HG03342 (cell line): ENCODE results near the gene FRMD4B.
"Not testable (repeated sequence)": the region's sequence is repeated elsewhere in the genome, so short reads cannot be mapped to it uniquely, and the experiment has no call there.

Experiments used
- ATAC-seq: cut with Tn5 transposase; IDR thresholded peaks from one replicate; pipeline ENCODE4 v1.9.1; 2021; ENCODE audit warnings: mild to moderate bottlenecking, moderate library complexity; ENCODE audit not compliant: unreplicated experiment

Gene FRMD4B

GRCh38 chr3:69292185-69292584 is 93.7 kb downstream of the FRMD4B start:
- ATAC-seq: no peak

GRCh38 chr3:69290430-69290829 is 95.5 kb downstream of the FRMD4B start:
- no peak for ATAC-seq

- ATAC-seq: no peak
These were observed 95.9 kb downstream of the FRMD4B start for GRCh38 chr3:69290006-69290405.

GRCh38 chr3:69288161-69288895 is 97.6 kb downstream of the FRMD4B start:
- peak; percentile 82 for ATAC-seq

- no peak for ATAC-seq
These were observed 101.8 kb downstream of the FRMD4B start for GRCh38 chr3:69283913-69284611.

- ATAC-seq: no peak
These were observed 102.4 kb downstream of the FRMD4B start for GRCh38 chr3:69283496-69283895.

GRCh38 chr3:69282181-69282580 is 103.7 kb downstream of the FRMD4B start:
- ATAC-seq: no peak

GRCh38 chr3:69277403-69277802 is 108.5 kb downstream of the FRMD4B start:
- ATAC-seq: not testable (repeated sequence)

GRCh38 chr3:69276884-69277283 is 109.0 kb downstream of the FRMD4B start:
- ATAC-seq: no peak

- not testable (repeated sequence) for ATAC-seq
These were observed 109.7 kb downstream of the FRMD4B start for GRCh38 chr3:69276191-69276590.

- no peak for ATAC-seq
These were observed 112.0 kb downstream of the FRMD4B start for GRCh38 chr3:69273896-69274295.

- ATAC-seq: no peak
These were observed 113.3 kb downstream of the FRMD4B start for GRCh38 chr3:69272556-69272955.

GRCh38 chr3:69271098-69271497 is 114.8 kb downstream of the FRMD4B start:
- no peak for ATAC-seq

- ATAC-seq: no peak
These were observed 119.3 kb downstream of the FRMD4B start for GRCh38 chr3:69266585-69266984.

- ATAC-seq: not testable (repeated sequence)
These were observed 119.8 kb downstream of the FRMD4B start for GRCh38 chr3:69266071-69266470.

- not testable (repeated sequence) for ATAC-seq
These were observed 125.0 kb downstream of the FRMD4B start for GRCh38 chr3:69260843-69261405.

- ATAC-seq: no peak
These were observed 125.6 kb downstream of the FRMD4B start for GRCh38 chr3:69260216-69260787.

GRCh38 chr3:69259125-69259524 is 126.8 kb downstream of the FRMD4B start:
- ATAC-seq: no peak

- no peak for ATAC-seq
These were observed 130.0 kb downstream of the FRMD4B start for GRCh38 chr3:69255928-69256327.

- ATAC-seq: no peak
These were observed 131.5 kb downstream of the FRMD4B start for GRCh38 chr3:69254351-69254750.

- no peak for ATAC-seq
These were observed 133.3 kb downstream of the FRMD4B start for GRCh38 chr3:69252631-69253030.

- ATAC-seq: no peak
These were observed 133.7 kb downstream of the FRMD4B start for GRCh38 chr3:69252141-69252540.
